ENCODE results near the gene TCF7L1.

The TCF7L1 gene

GRCh38 chr2:85235281-85235680 lies 102.1 kb downstream of the TCF7L1 start:
- TF ChIP-seq CTCF (IDR thresholded peaks at IDR 0.05; ENCODE audit: extremely low read depth, insufficient read depth, missing control alignments): no peak
- in situ Hi-C loops (cut with MboI; ENCODE audit: low pct_unique_long_range_greater_than_20kb, low sequenced_read_pairs, unreplicated experiment): no loop called here
- no peak for DNase-seq (ENCODE audit: low spot score)

GRCh38 chr2:85236084-85236483 lies 102.9 kb downstream of the TCF7L1 start:
- no peak for TF ChIP-seq CTCF (IDR thresholded peaks at IDR 0.05; ENCODE audit: extremely low read depth, insufficient read depth, missing control alignments)
- in situ Hi-C loops (cut with MboI; ENCODE audit: low pct_unique_long_range_greater_than_20kb, low sequenced_read_pairs, unreplicated experiment): no loop called here
- no peak for DNase-seq (ENCODE audit: low spot score)

GRCh38 chr2:85237849-85238565 lies 104.8 kb downstream of the TCF7L1 start:
- no peak for DNase-seq (ENCODE audit: low spot score)
- TF ChIP-seq CTCF (IDR thresholded peaks at IDR 0.05; ENCODE audit: extremely low read depth, insufficient read depth, missing control alignments): no peak
- in situ Hi-C loops (cut with MboI; ENCODE audit: low pct_unique_long_range_greater_than_20kb, low sequenced_read_pairs, unreplicated experiment): no loop called here

GRCh38 chr2:85238607-85239006 lies 105.4 kb downstream of the TCF7L1 start:
- no peak for TF ChIP-seq CTCF (IDR thresholded peaks at IDR 0.05; ENCODE audit: extremely low read depth, insufficient read depth, missing control alignments)
- in situ Hi-C loops (cut with MboI; ENCODE audit: low pct_unique_long_range_greater_than_20kb, low sequenced_read_pairs, unreplicated experiment): no loop called here
- DNase-seq (ENCODE audit: low spot score): no peak

GRCh38 chr2:85239102-85239501 lies 105.9 kb downstream of the TCF7L1 start:
- TF ChIP-seq CTCF (IDR thresholded peaks at IDR 0.05; ENCODE audit: extremely low read depth, insufficient read depth, missing control alignments): no peak
- in situ Hi-C loops (cut with MboI; ENCODE audit: low pct_unique_long_range_greater_than_20kb, low sequenced_read_pairs, unreplicated experiment): no loop called here
- no peak for DNase-seq (ENCODE audit: low spot score)

- in situ Hi-C loops (cut with MboI; ENCODE audit: low pct_unique_long_range_greater_than_20kb, low sequenced_read_pairs, unreplicated experiment): no loop called here
- no peak for DNase-seq (ENCODE audit: low spot score)
- no peak for TF ChIP-seq CTCF (IDR thresholded peaks at IDR 0.05; ENCODE audit: extremely low read depth, insufficient read depth, missing control alignments)
Observed at GRCh38 chr2:85240055-85240454, 106.9 kb downstream of the TCF7L1 start.
